GM18505 (cell line): ENCODE measurements around the gene PKM.

Source experiments
- ATAC-seq: cut with Tn5 transposase; IDR thresholded peaks from one replicate; pipeline ENCODE4 v1.9.1; 2021; ENCODE audit not compliant: unreplicated experiment
- POLR2A ChIP-seq: IDR thresholded peaks from 4 replicates; pipeline ENCODE4 v1.6.1; 2011; ENCODE audit warnings: borderline replicate concordance; ENCODE audit not compliant: insufficient read depth, insufficient read length; ENCODE audit errors: extremely low read depth

The PKM gene

GRCh38 chr15:72202801-72203506 lies 28.0 kb downstream of the PKM start:
- ATAC-seq = no peak
- TF ChIP-seq POLR2A = no peak

- no peak for TF ChIP-seq POLR2A
- no peak for ATAC-seq
Measured at GRCh38 chr15:72202302-72202701, 28.7 kb downstream of the PKM start.

DNA sequence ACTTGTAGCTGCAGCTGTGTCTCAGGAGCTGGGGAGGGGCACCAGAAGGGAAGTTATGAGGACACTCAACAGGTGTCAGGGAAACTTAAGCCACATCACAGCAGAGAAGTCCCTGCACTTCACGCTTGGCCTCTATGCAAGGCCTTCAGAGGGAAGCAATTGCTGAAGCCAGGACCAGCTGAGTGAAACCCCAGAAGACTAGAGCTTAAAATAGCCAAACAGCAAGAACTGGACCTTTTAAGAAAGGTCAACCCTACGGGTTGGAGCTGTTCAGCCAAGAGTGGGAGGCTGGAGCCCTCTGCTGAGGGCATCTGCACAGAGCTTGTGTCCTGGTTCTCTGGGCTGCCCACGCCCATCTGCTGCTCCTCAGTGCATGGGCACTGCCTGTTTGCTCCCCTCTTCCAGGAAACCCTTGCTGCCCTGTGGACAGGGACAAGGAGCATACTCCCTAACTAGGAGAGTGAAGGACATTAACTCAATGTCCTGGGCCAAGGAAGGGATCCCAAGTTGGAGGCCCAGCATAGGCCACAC lies 29.5 kb downstream of the PKM start:
- TF ChIP-seq POLR2A = no peak
- no peak for ATAC-seq

GRCh38 chr15:72200395-72201237 lies 30.4 kb downstream of the PKM start:
- ATAC-seq = no peak
- no peak for TF ChIP-seq POLR2A

DNA sequence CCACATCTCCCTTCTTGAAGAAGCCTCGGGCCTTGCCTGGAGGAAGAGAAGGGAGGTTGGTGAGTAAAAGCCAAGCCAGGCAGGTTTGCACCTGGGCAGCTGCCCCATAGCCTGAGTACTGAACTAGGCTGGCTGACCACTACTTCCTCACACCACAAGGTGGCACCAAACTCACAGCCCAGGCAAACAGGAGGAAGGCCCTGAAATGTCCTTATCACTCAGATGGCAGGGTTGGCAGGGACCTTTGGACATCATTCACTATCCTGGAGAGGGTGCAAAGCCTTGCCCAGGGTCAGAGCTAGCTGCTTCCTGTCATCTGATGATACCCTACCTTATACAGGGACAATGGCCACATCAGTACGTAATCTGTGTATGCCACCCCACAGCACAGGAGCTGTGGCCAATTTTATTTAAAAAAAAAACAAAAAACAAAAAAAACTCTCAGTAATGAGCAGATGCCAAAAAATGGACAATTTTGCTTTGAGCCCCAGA lies 31.2 kb downstream of the PKM start:
- no peak for ATAC-seq
- no peak for TF ChIP-seq POLR2A

DNA sequence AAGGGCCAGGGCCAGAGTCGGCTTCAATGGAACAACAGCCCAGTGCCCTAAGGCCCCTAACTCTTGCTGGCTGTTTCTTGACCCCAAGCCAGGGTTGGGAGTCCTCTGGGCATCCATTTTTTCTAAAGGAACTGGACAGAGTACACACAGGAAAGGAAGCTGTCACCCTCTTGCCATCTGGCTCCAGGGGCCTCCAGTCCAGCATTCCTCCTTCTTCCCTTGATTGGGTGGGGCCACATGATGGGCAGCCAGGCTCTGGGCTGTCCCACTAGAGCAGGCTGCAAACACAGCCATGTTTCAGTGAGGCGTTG lies 31.8 kb downstream of the PKM start:
- TF ChIP-seq POLR2A = no peak
- ATAC-seq = no peak

GRCh38 chr15:72198356-72199204 lies 32.4 kb downstream of the PKM start:
- TF ChIP-seq POLR2A = peak; percentile 25
- no peak for ATAC-seq

DNA sequence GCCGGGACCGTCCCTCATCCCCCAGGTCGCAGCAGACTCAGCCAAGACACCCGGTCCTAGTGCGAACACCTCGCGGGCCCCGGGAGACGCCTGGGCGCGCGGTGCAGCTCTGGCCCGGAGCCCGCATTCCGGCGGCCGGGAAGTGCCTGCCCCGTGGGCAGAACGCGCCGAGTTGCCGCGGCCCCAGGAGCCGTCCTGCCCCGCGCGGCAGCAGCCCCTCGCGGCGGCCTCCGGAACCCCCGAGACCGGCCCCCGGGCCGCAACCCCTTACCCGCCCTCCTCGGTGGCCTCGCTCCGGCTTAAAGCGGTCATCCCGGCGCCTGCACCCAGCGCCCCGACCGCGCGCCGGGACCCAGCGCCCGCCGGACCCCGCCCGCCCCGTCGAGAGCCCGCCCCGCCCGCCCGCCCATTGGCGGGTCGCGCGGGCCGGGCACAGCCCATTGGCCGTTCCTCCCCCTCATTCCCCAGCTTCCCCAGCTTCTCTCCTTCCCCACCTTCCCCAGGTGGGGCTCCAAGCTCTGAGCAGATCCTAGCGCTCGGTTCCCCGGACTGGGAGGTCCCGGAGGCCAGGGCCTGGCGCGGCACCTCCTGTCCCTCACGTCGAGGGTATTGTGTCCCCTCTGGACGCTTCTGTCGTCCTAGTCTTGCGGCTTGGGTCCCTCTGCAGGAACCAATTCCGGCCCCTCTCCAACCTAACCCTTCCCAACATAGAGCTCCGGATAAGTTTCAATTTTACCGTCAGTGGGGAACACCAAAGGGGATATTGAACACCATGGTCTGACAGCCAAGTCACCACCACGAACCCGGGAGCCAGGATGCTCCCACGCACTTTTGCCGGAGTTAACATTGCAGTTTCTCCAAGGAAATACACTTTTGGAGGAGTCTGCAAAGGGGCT lies 33.3 kb downstream of the PKM start, which contains the start of gene GRAMD2A:
Gene GRAMD2A (minus strand): TSS at position 328 of the 896 bp plus-strand sequence.
- peak; percentile 37 for ATAC-seq

DNA sequence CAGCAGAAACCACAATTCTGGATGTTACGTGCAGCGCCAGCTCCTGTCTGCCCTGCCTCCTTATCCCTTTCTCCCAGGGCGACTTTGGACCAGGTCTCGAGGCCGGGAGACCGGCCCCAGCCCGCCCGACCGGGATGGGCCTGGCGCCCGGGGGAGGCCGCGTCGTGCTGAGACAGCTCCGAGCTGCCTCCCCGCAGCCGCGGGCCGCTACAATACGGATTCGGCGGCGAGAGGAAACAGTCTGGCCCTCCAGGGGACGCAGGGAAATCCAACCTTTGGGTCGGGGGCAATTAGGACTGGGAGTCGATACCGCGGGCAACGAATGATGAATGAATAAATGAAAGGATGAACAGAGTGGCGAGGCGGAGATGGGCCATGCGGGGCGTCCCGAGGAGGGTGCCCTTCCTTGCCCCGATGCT lies 33.9 kb downstream of the PKM start:
- ATAC-seq = peak; percentile 11
- TF ChIP-seq POLR2A = no peak

More for the DNA sequence above, 33.3 kb downstream of the PKM start, which contains the start of gene GRAMD2A:
- TF ChIP-seq POLR2A = no peak

DNA sequence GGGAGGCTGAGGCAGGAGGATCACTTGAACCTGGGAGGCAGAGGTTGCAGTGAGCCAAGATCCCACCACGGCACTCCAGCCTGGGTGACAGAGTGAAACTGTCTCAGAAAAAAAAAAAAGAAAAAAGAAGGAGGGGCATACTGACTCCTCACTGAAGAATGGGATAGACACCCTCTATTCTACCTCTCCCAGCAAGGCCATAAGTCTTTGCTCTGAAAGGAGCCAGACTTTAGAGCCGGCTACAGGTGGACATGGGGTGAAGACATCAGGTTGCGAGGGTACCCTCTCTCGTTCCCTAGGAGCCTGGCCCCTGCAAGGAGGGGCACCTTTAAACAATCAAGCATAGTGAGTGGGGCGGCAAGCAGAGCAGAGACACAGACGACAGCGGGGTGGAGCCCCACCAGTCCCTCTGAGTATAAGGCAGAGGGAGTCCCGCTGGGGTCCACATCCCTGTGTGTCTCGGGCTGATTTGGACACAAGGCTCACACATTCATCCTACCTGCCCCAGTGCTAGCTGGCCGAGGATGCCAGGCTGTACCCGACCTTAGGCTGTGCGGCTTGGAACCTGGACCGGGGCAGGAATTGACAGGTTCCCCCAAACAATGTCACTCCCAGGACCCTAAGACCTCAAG lies 34.5 kb downstream of the PKM start:
- no peak for ATAC-seq
- no peak for TF ChIP-seq POLR2A

GRCh38 chr15:72195101-72195511 lies 35.9 kb downstream of the PKM start:
- ATAC-seq = no peak
- TF ChIP-seq POLR2A = no peak
